Neural crest cell (in vitro differentiated cells): Measurements from ENCODE around the gene NUDT19. TPM values are rescaled to one million over a fixed set of nuclear protein-coding genes. Genes with fewer than 3 reads are reported as not detected.

Source experiments
- DNase-seq: peaks from one replicate; pipeline ENCODE4 v3.0.0; 2021; ENCODE audit warnings: low read depth, mixed read lengths, low spot score
- H3K27ac Mint-ChIP-seq: one replicate; pipeline ENCODE4 v1.8.0; 2021; ENCODE audit warnings: mild to moderate bottlenecking, mixed read lengths; ENCODE audit not compliant: unreplicated experiment
- H3K27me3 Mint-ChIP-seq: 2 replicates; pipeline ENCODE4 v1.8.0; 2021; ENCODE audit warnings: low read depth, mild to moderate bottlenecking, mixed read lengths
- H3K36me3 Mint-ChIP-seq: 2 replicates; pipeline ENCODE4 v1.8.0; 2021; ENCODE audit warnings: low read depth, mild to moderate bottlenecking, mixed read lengths
- H3K4me1 Mint-ChIP-seq: 2 replicates; pipeline ENCODE4 v1.8.0; 2021; ENCODE audit warnings: mixed read lengths
- H3K4me3 Mint-ChIP-seq: one replicate; pipeline ENCODE4 v1.8.0; 2021; ENCODE audit warnings: mild to moderate bottlenecking, mixed read lengths
- H3K9me3 Mint-ChIP-seq: 2 replicates; pipeline ENCODE4 v1.8.0; 2021; ENCODE audit warnings: mixed read lengths
- CTCF ChIP-seq: fragments of 200-600 bp; sonication (generic); conservative IDR thresholded peaks from 2 replicates; pipeline ENCODE4 v1.5.0; 2021; ENCODE audit warnings: antibody characterized with exemption, mild to moderate bottlenecking
- total RNA-seq: library from RNA; stranded (reverse); gene quantifications from 2 replicates; pipeline ENCODE4 v1.2.1, GENCODE V29; 2021

NUDT19 gene
- total RNA-seq, 1 donor from 2014 or later, result 11.1 TPM

- Mint-ChIP-seq H3K36me3 (peaks cover 3% of the 10 kb centered on the region), H3K27ac (no peak overlapping the region), H3K4me3 (no peak overlapping the region), H3K27me3 (peaks cover 9% of the 10 kb centered on the region), H3K9me3 (no peaks in the 10 kb centered on the region), H3K4me1 (peaks cover 11% of the 10 kb centered on the region)
- DNase-seq, result no peak
- no peak for TF ChIP-seq CTCF
Observed at GRCh38 chr19:32669310-32669709, 22.3 kb upstream of the NUDT19 start.

- no peak for DNase-seq
- peaks cover 13% of the 10 kb centered on the region for H3K4me1 Mint-ChIP-seq
- no peaks in the 10 kb centered on the region for H3K9me3 Mint-ChIP-seq
- no peak for TF ChIP-seq CTCF
- peaks cover 27% of the 10 kb centered on the region for H3K27me3 Mint-ChIP-seq
- no peak overlapping the region for H3K27ac Mint-ChIP-seq
- peak overlapping the region; percentile 94 for H3K4me3 Mint-ChIP-seq
- no peaks in the 10 kb centered on the region for H3K36me3 Mint-ChIP-seq
Observed at GRCh38 chr19:32671883-32672593, 19.6 kb upstream of the NUDT19 start.

GRCh38 chr19:32672841-32673240, 18.8 kb upstream of the NUDT19 start:
- no peak for DNase-seq
- Mint-ChIP-seq H3K9me3 (no peaks in the 10 kb centered on the region), H3K4me3 (peak overlapping the region; percentile 94), H3K27ac (no peak overlapping the region), H3K27me3 (peaks cover 35% of the 10 kb centered on the region), H3K4me1 (peaks cover 21% of the 10 kb centered on the region), H3K36me3 (no peaks in the 10 kb centered on the region)
- no peak for TF ChIP-seq CTCF

GRCh38 chr19:32673573-32673972, 18.0 kb upstream of the NUDT19 start:
- no peaks in the 10 kb centered on the region for H3K36me3 Mint-ChIP-seq
- no peak overlapping the region for H3K27ac Mint-ChIP-seq
- H3K4me3 Mint-ChIP-seq, result peak overlapping the region; percentile 94
- peaks cover 43% of the 10 kb centered on the region for H3K27me3 Mint-ChIP-seq
- peaks cover 21% of the 10 kb centered on the region for H3K4me1 Mint-ChIP-seq
- no peak for DNase-seq
- no peaks in the 10 kb centered on the region for H3K9me3 Mint-ChIP-seq
- TF ChIP-seq CTCF, result no peak

- no peak for DNase-seq
- H3K36me3 Mint-ChIP-seq, result no peaks in the 10 kb centered on the region
- H3K4me3 Mint-ChIP-seq, result peak overlapping the region; percentile 94
- H3K27ac Mint-ChIP-seq, result peak overlapping the region; percentile 2
- peaks cover 50% of the 10 kb centered on the region for H3K27me3 Mint-ChIP-seq
- TF ChIP-seq CTCF, result peak; percentile 17
- H3K4me1 Mint-ChIP-seq, result peaks cover 21% of the 10 kb centered on the region
- H3K9me3 Mint-ChIP-seq, result no peaks in the 10 kb centered on the region
Observed at GRCh38 chr19:32674153-32674930, 17.3 kb upstream of the NUDT19 start.
